Right lobe of liver (tissue), 4 donors: ENCODE measurements around the gene FSTL4.

Experiments used
- POLR2A ChIP-seq: fragments of 450-650 bp; IDR thresholded peaks from one replicate; pipeline ENCODE4 v1.6.1; 2017; ENCODE audit warnings: antibody characterized with exemption, mild to moderate bottlenecking
- TF ChIP-seq, protein P1 (sequence below), 4 donors: fragments of 200-600 bp in 3 of 4; fragments of 450-650 bp in 1 of 4; IDR thresholded peaks; one replicate each; pipeline versions ENCODE4 v1.5.1 to v1.8.0; 2016 to 2022; ENCODE audit warnings: antibody characterized with exemption in 4 of 4, mild to moderate bottlenecking in 2 of 4
- donor health status: DM: no; HTN: no; CAD: no.
- donor health status: DM: no; HTN: no; CAD: no.
- donor health status: DM: no; HTN: yes; CAD: no.

DNA sequence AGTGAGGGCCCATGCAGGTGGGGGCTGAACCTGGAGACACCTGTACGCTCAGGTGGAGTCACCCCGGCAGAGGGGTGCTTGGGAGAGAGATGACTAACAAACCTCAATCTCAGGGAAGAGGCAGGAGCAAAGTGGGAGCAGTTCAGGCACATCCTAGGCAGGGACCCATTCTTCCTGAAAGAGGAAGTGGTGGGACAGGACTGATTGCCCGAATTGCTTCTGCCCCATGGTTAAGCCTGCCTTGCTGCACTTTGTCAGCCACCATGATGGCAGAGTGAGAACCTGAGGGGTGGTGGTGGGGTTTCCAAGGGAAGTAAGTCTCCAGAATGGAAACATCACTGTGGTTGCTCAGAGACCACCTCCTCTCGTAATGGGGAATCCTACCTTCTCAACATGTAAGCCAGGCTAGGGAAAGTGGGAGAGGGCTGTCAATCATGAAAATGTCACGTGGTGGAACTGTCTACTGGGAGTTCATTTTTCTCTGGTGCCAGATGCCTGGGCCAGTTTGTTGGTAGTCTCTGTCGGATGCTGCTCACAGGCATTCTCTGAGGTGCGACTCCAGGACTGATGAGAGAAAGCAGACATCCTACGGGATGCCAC lies 410.2 kb downstream of the FSTL4 start:
- TF ChIP-seq, protein P1, sequence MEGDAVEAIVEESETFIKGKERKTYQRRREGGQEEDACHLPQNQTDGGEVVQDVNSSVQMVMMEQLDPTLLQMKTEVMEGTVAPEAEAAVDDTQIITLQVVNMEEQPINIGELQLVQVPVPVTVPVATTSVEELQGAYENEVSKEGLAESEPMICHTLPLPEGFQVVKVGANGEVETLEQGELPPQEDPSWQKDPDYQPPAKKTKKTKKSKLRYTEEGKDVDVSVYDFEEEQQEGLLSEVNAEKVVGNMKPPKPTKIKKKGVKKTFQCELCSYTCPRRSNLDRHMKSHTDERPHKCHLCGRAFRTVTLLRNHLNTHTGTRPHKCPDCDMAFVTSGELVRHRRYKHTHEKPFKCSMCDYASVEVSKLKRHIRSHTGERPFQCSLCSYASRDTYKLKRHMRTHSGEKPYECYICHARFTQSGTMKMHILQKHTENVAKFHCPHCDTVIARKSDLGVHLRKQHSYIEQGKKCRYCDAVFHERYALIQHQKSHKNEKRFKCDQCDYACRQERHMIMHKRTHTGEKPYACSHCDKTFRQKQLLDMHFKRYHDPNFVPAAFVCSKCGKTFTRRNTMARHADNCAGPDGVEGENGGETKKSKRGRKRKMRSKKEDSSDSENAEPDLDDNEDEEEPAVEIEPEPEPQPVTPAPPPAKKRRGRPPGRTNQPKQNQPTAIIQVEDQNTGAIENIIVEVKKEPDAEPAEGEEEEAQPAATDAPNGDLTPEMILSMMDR (IDR thresholded peaks at IDR 0.05): no peak
- no peak for TF ChIP-seq POLR2A
